ENCODE data around the gene TRIM50. TPM values are rescaled to one million over a fixed set of nuclear protein-coding genes. Genes with fewer than 3 reads are reported as not detected.

TRIM50 gene
- not detected in 5 replicates for total RNA-seq (2022; extraction: Qiagen RNA extraction; ENCODE audit: low read depth)

GRCh38 chr7:73327922-73328321 lies at the start of gene TRIM50, which contains the start of gene FKBP6:
TSS of gene TRIM50 (minus strand) at chr7:73328082. CDS start at chr7:73324787, 3,295 bp downstream.
TSS of gene FKBP6 (plus strand) at chr7:73328161. CDS start at chr7:73328429, 268 bp downstream.

GRCh38 chr7:73308665-73309214 lies 19.1 kb downstream of the TRIM50 start, which contains the start of gene NSUN5:
TSS of gene NSUN5 (minus strand) at chr7:73308826. CDS start at chr7:73308790, 36 bp downstream.

Other genes with a start within 250 kb of the TRIM50 start
- gene SPDYE9, start 242.0 kb downstream of the TRIM50 start, total RNA-seq (2022; extraction: Qiagen RNA extraction; ENCODE audit: low read depth) = not detected in 5 replicates
- gene NSUN5, start 19.3 kb downstream of the TRIM50 start, total RNA-seq (2022; extraction: Qiagen RNA extraction; ENCODE audit: low read depth) = 42.8 to 57.9 TPM (median 56.9 TPM) in 5 replicates
- not detected in 5 replicates for gene FKBP6, start 79 bp upstream of the TRIM50 start, total RNA-seq (2022; extraction: Qiagen RNA extraction; ENCODE audit: low read depth)
- gene FZD9, start 105.7 kb upstream of the TRIM50 start, total RNA-seq (2022; extraction: Qiagen RNA extraction; ENCODE audit: low read depth) = 0.99 to 2.4 TPM (median 1.9 TPM) in 5 replicates
- 54.1 to 72.4 TPM (median 61.7 TPM) in 5 replicates for gene BAZ1B, start 194.2 kb upstream of the TRIM50 start, total RNA-seq (2022; extraction: Qiagen RNA extraction; ENCODE audit: low read depth)
- 62.6 to 80.5 TPM (median 71.7 TPM) in 5 replicates for gene BCL7B, start 229.6 kb upstream of the TRIM50 start, total RNA-seq (2022; extraction: Qiagen RNA extraction; ENCODE audit: low read depth)

All from A549 treated with CpdA at 1 μM for 4 hours (cell line).